HT1080 (cell line): ENCODE data around the gene HDAC9. TPM values are rescaled to one million over a fixed set of nuclear protein-coding genes. Genes with fewer than 3 reads are reported as not detected.

ENCODE experiments used
- DNase-seq: peaks from one replicate; pipeline ENCODE4 v3.0.0-alpha.2; 2015; ENCODE audit warnings: low read depth
- total RNA-seq: library from RNA; depleted of rRNA; stranded (reverse); fragments of >200 nt; shearing (Covaris generic); gene quantifications from 2 replicates; pipeline ENCODE4 v1.2.3, GENCODE V29; 2014

Gene HDAC9
- total RNA-seq, 1 experiment from 2014 or later: 9.6 TPM

DNA sequence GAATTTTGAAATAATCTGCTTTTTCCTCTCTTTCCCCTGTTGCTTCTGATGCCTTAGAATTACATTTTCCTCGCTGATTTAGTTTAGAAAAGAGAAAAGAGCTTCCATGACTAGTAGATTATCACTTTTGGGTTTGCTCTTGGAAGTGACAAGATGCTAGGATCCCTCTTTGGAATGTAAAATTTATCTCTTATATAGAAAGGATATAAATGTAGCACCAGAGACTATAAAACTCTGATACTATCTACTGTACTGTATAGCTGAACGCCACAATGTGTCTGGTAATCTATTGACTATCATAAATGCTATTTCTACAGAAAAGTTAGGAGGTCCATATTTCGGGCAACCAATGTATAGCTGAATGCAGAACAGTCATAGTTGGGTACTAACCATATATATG is 1.1 kb upstream of the HDAC9 start:
- no peak for DNase-seq

- no peak for DNase-seq
These were observed 634 bp upstream of the HDAC9 start for GRCh38 chr7:18494821-18495408.

- no peak for DNase-seq
These were observed 772 bp downstream of the HDAC9 start for GRCh38 chr7:18496341-18496700.

- no peak for DNase-seq
These were observed 1.5 kb downstream of the HDAC9 start for GRCh38 chr7:18497082-18497481.

DNA sequence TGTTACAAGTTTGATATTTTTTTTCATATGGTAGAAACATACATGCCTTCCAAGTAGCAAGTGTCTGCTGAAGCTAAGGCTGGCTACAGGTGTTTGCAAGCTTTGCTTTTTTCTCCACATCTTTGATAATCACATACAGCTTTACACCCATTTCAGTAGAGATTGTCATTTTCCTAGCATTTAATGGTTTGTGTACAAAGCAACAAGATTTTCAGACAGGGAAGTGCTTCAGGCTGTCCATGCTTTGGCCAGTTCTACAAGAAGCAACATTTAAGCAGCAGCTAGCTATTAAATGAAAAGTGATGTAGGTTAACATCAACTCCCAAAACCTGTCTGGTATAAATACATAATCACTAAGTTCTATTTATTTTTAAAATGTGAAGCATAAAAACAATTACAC is 2.3 kb downstream of the HDAC9 start:
- DNase-seq: no peak

GRCh38 chr7:18498341-18498740 is 2.8 kb downstream of the HDAC9 start:
- DNase-seq: no peak

- no peak for DNase-seq
These were observed 4.0 kb downstream of the HDAC9 start for GRCh38 chr7:18499407-18500177.

DNA sequence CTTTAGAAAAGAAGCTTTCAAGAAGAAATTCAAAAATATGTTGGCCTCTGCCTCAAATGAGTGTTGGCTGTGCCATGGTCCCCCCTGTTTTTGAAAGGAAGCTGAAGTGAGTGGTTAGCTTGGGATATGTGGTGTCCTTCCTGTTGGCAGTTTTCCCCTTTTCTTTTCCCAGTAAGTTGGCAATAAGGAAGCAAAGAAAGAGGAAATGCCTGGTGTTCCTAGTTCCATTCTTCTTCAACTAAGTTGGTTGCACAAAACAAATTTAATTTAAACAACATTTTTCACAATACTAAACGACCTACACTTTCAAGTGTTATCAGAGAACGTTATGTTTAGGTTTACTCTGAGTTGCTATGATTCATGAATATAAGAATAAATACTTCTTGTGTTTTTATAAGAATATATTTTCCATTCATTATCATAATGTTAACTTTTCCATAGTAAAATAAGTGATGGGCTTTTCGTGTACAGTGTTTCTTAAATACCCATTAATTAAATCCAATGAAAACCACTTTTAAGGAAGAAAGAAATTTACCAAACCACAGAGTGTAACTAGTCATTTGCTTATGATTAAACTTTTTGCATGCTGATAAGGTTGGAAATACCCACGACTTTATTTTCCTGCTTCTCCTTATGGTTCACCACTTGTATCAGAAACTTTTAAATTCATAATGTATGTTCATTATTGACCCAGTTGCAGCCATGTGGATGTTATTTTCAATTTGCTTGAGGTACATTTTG is 7.7 kb downstream of the HDAC9 start:
- peak; percentile 13 for DNase-seq

DNA sequence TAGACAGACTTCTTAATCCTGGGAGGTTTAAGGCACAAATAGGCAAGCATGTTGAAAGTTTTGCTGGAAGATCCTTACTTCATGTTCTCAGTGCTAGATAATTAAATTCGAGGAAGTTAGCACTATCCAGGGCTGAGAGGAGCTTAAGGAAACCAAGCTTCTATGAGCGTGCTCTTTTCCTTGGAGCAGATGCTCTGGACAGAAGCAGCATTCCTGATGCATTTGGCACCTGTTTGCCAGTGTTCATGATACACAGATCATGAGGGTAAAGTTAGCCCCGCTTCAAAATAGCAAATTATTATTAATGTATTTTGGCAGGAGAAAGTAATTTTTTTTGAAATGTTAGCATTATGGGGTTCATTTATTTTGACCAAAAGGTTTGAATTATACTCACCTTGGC is 9.4 kb downstream of the HDAC9 start:
- DNase-seq: no peak

GRCh38 chr7:18505870-18506460 is 10.4 kb downstream of the HDAC9 start:
- DNase-seq: no peak

GRCh38 chr7:18508443-18509427 is 13.2 kb downstream of the HDAC9 start:
- DNase-seq: peak; percentile 96

DNA sequence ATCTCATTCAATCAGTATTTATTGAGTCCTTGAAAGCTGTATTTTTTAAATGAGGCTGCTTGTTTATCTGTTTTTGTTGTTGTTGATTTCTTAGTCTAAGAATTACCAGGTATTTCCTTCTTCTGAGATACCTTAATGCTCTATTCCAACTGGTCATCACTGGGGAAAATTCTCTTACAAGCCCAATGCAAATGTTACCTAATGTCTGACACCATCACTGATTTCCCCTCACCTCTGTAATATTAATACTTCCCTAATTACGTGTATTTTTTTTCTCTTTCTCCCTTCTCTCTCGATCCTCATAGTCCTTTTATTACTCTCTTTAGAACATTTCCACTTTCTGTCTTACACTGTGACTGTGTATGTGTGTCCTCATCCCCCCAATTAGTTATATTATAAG is 13.9 kb downstream of the HDAC9 start:
- DNase-seq: no peak

DNA sequence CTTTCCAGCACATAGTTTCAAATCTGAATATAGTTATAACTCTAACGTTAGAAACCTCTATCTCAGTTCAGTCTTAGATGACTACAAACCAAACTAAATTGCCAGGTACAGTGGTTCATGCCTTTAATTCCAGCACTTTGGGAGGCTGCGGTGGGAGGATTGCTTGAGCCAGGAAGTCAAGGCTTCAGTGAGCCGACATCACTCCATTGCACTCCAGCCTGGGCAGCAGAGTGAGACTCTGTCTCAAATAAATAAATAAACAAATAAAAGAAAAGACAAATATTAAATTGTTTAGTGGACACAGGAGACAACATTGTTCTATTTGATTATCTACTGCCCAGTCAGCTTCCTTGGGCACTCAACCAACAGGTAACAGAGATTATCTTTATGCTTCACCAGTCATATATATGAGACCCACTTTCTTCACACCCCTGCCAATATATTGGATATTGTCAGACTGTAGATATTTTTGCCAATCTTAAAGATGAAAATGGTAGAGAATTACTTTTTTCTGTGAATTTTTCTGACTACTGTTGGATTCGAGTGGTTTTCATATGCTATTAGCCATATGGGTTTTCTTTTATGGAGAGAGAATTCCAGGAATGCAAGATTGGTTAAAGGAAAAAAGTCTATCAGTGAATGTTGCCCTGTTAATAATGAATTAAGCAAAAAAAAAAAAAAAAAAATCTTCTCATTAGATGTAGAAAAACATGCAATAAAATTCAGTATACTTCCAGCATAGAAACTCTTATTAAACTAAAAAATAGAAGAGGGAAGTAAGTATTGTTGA is 16.0 kb downstream of the HDAC9 start:
- no peak for DNase-seq

DNA sequence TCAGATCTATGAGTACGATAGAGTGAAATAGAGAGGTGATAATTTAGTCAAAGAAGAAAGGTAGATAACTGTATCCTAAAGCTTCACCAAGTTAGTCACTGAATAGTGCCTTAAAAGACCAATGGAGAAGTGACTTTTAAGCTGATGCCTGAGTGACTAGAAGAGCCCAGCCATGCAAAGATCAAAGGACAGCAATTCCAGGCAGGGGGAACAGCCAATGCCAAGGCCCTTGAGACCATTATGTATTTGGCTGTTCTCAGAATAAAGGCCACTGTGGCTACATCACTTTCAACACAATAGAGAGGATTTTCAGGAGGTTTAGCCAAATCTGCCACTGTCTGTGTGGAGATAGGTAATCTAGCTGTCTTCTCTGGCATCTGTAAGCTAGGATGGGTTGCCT is 17.8 kb downstream of the HDAC9 start:
- DNase-seq: no peak

DNA sequence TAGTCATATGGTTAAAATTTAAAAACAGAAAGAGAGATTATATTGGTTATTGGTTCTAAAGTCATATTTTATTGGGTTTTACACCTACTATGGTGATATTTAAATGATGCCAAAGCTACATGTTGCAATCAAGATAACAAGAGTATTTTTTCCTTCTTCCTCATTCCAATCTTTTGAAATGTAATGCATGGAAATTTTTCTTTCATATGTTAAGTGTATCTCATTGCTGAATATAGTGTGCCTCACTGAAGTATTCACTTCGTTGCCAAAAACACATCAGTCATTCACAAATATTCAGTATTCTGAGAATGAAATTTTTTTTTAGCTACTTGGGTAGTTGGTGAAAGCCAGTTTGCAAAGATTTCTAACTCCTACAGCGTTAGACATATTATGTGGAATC is 19.5 kb downstream of the HDAC9 start:
- DNase-seq: no peak

DNA sequence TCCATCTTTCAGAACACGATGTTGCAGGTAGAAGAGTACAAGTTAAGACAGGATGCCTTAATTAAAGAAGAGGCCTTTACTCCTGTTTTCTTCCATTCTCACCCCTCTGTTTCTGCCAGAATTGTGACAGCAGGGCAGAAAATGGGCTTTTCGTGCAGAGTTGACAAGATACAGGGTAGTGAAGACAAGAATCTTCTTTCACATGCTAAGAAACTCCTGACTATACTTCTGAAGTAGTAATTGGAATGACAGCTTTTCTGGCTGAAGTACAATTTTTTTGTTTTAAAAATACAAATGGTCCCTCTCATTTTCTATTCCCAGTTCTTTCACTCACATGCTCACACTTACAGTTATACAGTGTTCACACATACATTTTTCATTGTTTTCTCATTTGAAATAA is 22.1 kb downstream of the HDAC9 start:
- no peak for DNase-seq

GRCh38 chr7:18518555-18518954 is 23.0 kb downstream of the HDAC9 start:
- DNase-seq: no peak

- peak; percentile 73 for DNase-seq
These were observed 25.1 kb downstream of the HDAC9 start for GRCh38 chr7:18520450-18521235.

- DNase-seq: no peak
These were observed 25.7 kb downstream of the HDAC9 start for GRCh38 chr7:18521236-18521589.
